Mucosa of gallbladder (tissue), 1 donor: Measurements from ENCODE around the gene PVALB. TPM values are rescaled to one million over a fixed set of nuclear protein-coding genes. Genes with fewer than 3 reads are reported as not detected.
A peak's percentile ranks its signal among the peaks of the same experiment; 100 is the strongest.
"Not testable (repeated sequence)": the region's sequence is repeated elsewhere in the genome, so short reads cannot be mapped to it uniquely, and the experiment has no call there.

Source experiments
- DNase-seq: peaks from one replicate; pipeline ENCODE4 v3.0.0-alpha.2; 2020; ENCODE audit warnings: low spot score
- total RNA-seq: library from RNA; stranded (reverse); gene quantifications from one replicate; pipeline ENCODE4 v1.2.1, GENCODE V29; 2021
- donor health status: DM: no; HTN: no; CAD: no.

Gene PVALB
- total RNA-seq, 1 donor from 2014 or later: not detected

DNA sequence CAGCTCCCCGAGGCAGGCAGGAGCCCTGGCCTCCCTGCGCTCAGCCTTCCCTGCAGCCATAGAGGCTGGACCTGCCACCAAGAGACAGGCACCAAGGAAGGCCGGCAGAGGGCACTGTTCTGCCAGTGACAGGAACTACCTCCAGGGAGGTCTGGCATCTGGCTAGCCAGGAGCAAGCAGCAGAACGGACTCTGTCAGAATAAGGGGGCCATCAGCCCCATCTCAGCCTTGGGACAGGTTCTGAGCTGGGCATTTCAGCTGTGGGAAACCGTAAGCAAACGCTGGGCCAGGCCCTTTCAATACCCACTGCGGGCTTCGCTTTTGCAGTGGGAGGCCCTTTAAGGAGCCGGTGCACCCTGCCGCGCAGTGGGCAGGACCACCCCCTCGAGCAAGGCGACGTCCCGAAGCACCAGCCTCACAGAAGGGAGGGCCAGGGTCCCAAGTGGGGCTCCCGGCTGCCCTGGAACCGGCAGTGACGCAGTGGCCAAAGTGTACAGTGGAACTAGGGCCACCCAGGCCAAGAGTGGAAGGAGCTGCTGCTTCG is 59.1 kb downstream of the PVALB start:
- DNase-seq: peak; percentile 79

DNA sequence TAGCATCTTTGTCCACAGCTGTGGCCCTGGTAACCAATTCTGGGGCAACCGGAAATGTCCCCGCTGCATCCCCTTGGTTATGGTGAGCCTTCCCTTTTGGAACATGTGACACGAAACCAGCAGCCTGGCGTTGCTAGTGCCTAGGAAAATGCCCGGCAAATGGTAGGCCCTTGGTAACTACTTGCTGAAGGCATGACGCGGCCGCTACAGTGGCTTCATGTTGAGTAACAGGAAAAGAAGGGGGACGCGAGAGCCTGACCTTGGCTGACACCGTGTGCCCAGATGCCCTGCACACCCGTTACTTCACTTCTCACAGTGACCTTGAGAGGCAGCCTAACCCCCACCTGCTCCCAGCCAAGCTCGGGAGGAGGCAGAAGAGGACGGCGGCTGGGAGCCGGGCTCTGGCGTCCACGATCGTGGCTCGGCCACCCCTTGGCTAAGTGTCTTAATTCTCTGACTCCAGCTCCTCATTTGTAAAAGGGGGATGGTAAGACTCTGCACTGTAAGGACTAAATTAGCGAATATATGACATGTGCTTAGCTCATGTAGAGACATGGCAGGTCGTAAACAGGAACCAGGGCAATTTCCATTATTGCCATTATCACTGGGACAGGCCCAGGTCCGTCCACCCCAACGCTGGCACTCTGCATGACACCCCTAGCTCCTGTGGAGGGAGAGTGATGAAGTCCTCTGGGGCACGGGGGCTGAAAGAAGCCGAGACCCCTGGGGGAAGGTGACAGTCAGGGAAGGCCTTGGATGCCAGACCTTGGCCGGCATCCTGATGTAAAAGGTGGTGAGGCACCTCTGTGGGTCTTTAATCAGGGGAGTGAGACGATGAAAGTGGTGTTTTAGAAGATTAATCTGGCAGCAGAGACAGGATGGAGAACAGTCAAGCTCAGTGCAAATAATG is 59.8 kb downstream of the PVALB start:
- DNase-seq: no peak

DNA sequence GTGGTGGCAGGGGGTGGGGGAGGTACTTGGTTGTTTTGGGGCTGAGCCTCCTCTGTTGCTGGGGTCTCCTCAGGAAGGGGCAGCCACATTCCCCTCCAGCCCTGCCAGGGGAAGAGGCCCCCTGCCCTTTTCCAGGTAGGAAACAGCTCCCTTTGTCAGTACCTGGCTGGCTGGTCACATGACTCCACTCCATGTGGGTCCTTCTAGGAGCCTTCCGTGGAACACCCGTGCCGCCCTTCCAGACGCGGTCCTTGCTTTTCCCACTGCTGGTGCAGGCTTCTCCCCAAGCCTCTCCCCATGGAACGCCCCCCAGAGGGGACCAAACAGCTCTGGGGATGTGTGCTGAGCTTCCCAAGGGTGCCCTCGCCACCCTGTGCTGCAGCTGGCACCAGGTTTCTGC is 60.8 kb downstream of the PVALB start:
- DNase-seq: no peak

DNA sequence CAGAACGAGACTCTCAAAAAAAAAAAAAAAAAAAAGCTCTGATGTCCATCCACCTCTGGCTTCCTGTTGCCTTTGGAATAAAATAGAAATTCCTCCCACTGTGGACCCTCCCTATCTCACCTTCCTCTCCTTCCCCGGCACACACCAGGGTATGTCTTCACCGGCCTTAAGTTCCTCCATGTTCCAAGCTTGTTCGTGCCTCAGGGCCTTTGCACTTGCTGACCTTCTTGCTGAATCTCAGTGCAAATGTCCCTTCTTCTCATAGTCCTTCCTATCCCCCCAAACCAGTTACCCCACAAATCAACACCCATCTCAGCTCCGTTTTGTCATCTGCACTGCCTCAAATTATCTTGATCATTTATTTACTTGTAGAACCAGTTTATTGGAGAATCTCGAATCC is 61.5 kb downstream of the PVALB start:
- no peak for DNase-seq

- not testable (repeated sequence) for DNase-seq
These were observed 62.0 kb downstream of the PVALB start for GRCh38 chr22:36754881-36755280.

DNA sequence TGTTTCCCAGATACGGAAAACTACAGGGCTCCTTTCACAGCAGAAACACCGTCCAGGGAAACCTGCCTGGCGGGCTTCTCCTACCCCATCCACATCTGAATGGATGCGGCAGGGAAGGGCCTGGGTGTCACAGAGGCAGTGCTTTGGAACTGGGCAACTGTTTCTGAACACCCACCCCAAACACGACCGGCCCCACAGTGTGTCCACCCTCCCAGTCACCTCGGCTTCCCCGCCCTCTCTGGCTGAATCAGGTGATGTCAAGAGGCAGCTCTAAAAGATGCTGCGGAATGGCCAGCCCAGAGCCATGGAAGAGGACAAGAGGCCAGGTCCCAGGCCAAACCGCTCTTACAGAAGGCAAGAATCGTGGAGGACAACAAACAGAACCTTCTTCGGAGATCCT is 62.9 kb downstream of the PVALB start:
- no peak for DNase-seq

GRCh38 chr22:36753120-36753802 is 63.6 kb downstream of the PVALB start:
- DNase-seq: no peak

Other genes with a start within 250 kb of the PVALB start
- not detected for gene CACNG2, start 113.3 kb downstream of the PVALB start, total RNA-seq
- 48.1 TPM for gene IFT27, start 40.9 kb downstream of the PVALB start, total RNA-seq
- gene NCF4, start 44.0 kb upstream of the PVALB start, total RNA-seq: 11.3 TPM
- 5.8 TPM for gene CSF2RB, start 96.6 kb upstream of the PVALB start, total RNA-seq
- 281 TPM for gene TST, start 202.4 kb upstream of the PVALB start, total RNA-seq
- gene MPST, start 202.7 kb upstream of the PVALB start, total RNA-seq: 129 TPM
- 51.9 TPM for gene KCTD17, start 234.7 kb upstream of the PVALB start, total RNA-seq